Neural cell (in vitro differentiated cells): ENCODE measurements around the gene SYPL2. TPM values are rescaled to one million over a fixed set of nuclear protein-coding genes. Genes with fewer than 3 reads are reported as not detected.

Source experiments
- H2AFZ ChIP-seq: fragments of 200-600, 300-800 bp; sonication (generic), shearing (Covaris generic); 2 replicates; pipeline ENCODE4 v1.6.0; 2014; ENCODE audit warnings: low read depth, mild to moderate bottlenecking, antibody characterized with exemption, low read length, moderate library complexity
- H3F3A ChIP-seq: fragments of 200-600 bp; shearing (Covaris generic); 2 replicates; pipeline ENCODE4 v1.6.1; 2016; ENCODE audit warnings: mild to moderate bottlenecking, moderate library complexity, mixed read lengths, antibody characterized with exemption, low read length; ENCODE audit not compliant: insufficient read depth, poor library complexity, severe bottlenecking
- H3K27ac ChIP-seq: fragments of 200-600, 300-800 bp; sonication (generic), shearing (Covaris generic); 2 replicates; pipeline ENCODE4 v1.5.1; 2014; ENCODE audit warnings: mild to moderate bottlenecking, low read length, moderate library complexity
- H3K27me3 ChIP-seq: fragments of 300-800, 200-600 bp; sonication (generic), shearing (Covaris generic); 2 replicates; pipeline ENCODE4 v1.6.0; 2014; ENCODE audit warnings: mild to moderate bottlenecking, low read depth, low read length, moderate library complexity; ENCODE audit not compliant: insufficient read depth
- H3K36me3 ChIP-seq: fragments of 300-800, 200-600 bp; sonication (generic), shearing (Covaris generic); 2 replicates; pipeline ENCODE4 v1.5.1; 2014; ENCODE audit warnings: mild to moderate bottlenecking, antibody characterized with exemption, low read length, moderate library complexity; ENCODE audit not compliant: insufficient read depth
- H3K4me2 ChIP-seq: fragments of 300-800, 200-600 bp; sonication (generic), shearing (Covaris generic); 2 replicates; pipeline ENCODE4 v1.6.0; 2014; ENCODE audit warnings: mild to moderate bottlenecking, low read length
- H3K4me3 ChIP-seq: fragments of 300-800, 200-600 bp; sonication (generic), shearing (Covaris generic); 2 replicates; pipeline ENCODE4 v1.5.1; 2014; ENCODE audit warnings: mild to moderate bottlenecking, low read length, moderate library complexity
- H3K79me2 ChIP-seq: fragments of 200-600 bp; shearing (Covaris generic); replicated peaks from 2 replicates; pipeline ENCODE4 v1.6.0; 2014; ENCODE audit warnings: mild to moderate bottlenecking, low read length, moderate library complexity; ENCODE audit not compliant: insufficient read depth
- H3K9ac ChIP-seq: fragments of 300-800, 200-600 bp; sonication (generic), shearing (Covaris generic); 2 replicates; pipeline ENCODE4 v1.6.1; 2016; ENCODE audit warnings: mild to moderate bottlenecking, low read length, mixed read lengths
- H3K9me2 ChIP-seq: fragments of 200-600 bp; shearing (Covaris generic); 2 replicates; pipeline ENCODE4 v1.6.1; 2016; ENCODE audit warnings: mild to moderate bottlenecking, low read length, mixed read lengths; ENCODE audit not compliant: insufficient read depth
- H3K9me3 ChIP-seq: fragments of 200-600, 300-800 bp; sonication (generic), shearing (Covaris generic); 2 replicates; pipeline ENCODE4 v1.6.1; 2016; ENCODE audit warnings: mild to moderate bottlenecking, mixed run types, low read length, moderate library complexity, mixed read lengths
- H4K20me1 ChIP-seq: fragments of 200-600 bp; shearing (Covaris generic); 2 replicates; pipeline ENCODE4 v1.6.1; 2016; ENCODE audit warnings: mild to moderate bottlenecking, mixed run types; ENCODE audit not compliant: insufficient read depth
- CTCF ChIP-seq: fragments of 450-650 bp; IDR thresholded peaks from 2 replicates; pipeline ENCODE4 v1.5.1; 2014; ENCODE audit warnings: antibody characterized with exemption, mild to moderate bottlenecking, moderate library complexity; ENCODE audit not compliant: poor library complexity, severe bottlenecking
- EP300 ChIP-seq: fragments of 450-650 bp; conservative IDR thresholded peaks from 2 replicates; pipeline ENCODE4 v1.6.1; 2014; ENCODE audit warnings: antibody characterized with exemption, mild to moderate bottlenecking, moderate library complexity; ENCODE audit not compliant: poor library complexity, severe bottlenecking
- EZH2 ChIP-seq: fragments of 200-600, 300-800 bp; shearing (Covaris generic), sonication (generic); IDR thresholded peaks from 2 replicates; pipeline ENCODE4 v1.6.1; 2014; ENCODE audit warnings: antibody characterized with exemption, low read length, borderline replicate concordance, mild to moderate bottlenecking; ENCODE audit not compliant: insufficient read depth, poor library complexity, severe bottlenecking
- MXI1 ChIP-seq: fragments of 450-650 bp; conservative IDR thresholded peaks from 2 replicates; pipeline ENCODE4 v1.6.1; 2014; ENCODE audit warnings: antibody characterized with exemption, mild to moderate bottlenecking; ENCODE audit not compliant: poor library complexity, severe bottlenecking
- POLR2AphosphoS5 ChIP-seq: IDR thresholded peaks from 2 replicates; pipeline ENCODE4 v1.6.1; 2012
- RAD21 ChIP-seq: fragments of 450-650 bp; conservative IDR thresholded peaks from 2 replicates; pipeline ENCODE4 v1.6.1; 2014; ENCODE audit warnings: antibody characterized with exemption, mild to moderate bottlenecking, moderate library complexity
- REST ChIP-seq: IDR thresholded peaks from 2 replicates; pipeline ENCODE4 v1.6.1; 2012; ENCODE audit warnings: borderline replicate concordance
- SMC3 ChIP-seq: fragments of 450-650 bp; conservative IDR thresholded peaks from 2 replicates; pipeline ENCODE4 v1.6.1; 2014; ENCODE audit warnings: antibody characterized with exemption, mild to moderate bottlenecking, moderate library complexity; ENCODE audit not compliant: poor library complexity
- TAF1 ChIP-seq: IDR thresholded peaks from 2 replicates; pipeline ENCODE4 v1.6.1; 2012; ENCODE audit warnings: low read depth
- polyA plus RNA-seq: library from polyadenylated mRNA; depleted of rRNA; stranded (reverse); fragments of >200 nt; gene quantifications from 2 replicates; pipeline ENCODE4 v1.2.3, GENCODE V29; 2014

Gene SYPL2
- polyA plus RNA-seq, 1 donor from 2014 or later = not detected

DNA sequence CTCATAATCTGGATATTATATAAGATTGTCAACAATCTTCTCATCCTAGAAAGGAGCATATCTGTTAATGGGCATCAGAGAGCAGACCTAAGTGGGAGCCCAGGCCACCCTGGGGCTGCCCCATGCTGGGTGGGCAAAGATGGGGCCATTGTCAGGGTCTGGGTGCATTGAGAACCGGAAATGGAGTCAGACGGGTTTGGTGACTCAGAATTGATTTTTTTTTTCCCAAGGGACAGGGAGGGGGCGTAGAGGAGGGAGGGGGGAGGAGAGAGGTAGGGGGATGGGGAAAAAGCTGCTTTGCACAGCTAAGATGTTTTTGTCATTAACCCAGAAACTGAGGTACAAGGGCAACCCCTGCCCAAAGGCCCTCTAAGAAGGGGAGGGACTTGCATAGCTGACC, 18.7 kb downstream of the SYPL2 start:
- H3K27me3 ChIP-seq = no peaks in the 10 kb centered on the region
- peak overlapping the region; percentile 81 for H3K4me3 ChIP-seq
- no peak for TF ChIP-seq MXI1
- no peak for TF ChIP-seq CTCF
- no peak for TF ChIP-seq EP300
- TF ChIP-seq EZH2 = no peak
- TF ChIP-seq RAD21 = no peak
- TF ChIP-seq TAF1 = no peak
- peak overlapping the region; percentile 92 for H3K27ac ChIP-seq
- H3K36me3 ChIP-seq = no peaks in the 10 kb centered on the region
- H3K4me2 ChIP-seq = peak overlapping the region; percentile 70
- H2AFZ ChIP-seq = peak overlapping the region; percentile 78
- no peaks in the 10 kb centered on the region for H4K20me1 ChIP-seq
- H3F3A ChIP-seq = no peaks in the 10 kb centered on the region
- peaks cover 8% of the 10 kb centered on the region for H3K79me2 ChIP-seq
- H3K9me2 ChIP-seq = no peaks in the 10 kb centered on the region
- H3K9ac ChIP-seq = peak overlapping the region; percentile 91
- no peaks in the 10 kb centered on the region for H3K9me3 ChIP-seq

- H3K9ac ChIP-seq = no peak overlapping the region
- no peaks in the 10 kb centered on the region for H3K9me3 ChIP-seq
- no peaks in the 10 kb centered on the region for H3K27me3 ChIP-seq
- H3K36me3 ChIP-seq = no peaks in the 10 kb centered on the region
- no peak overlapping the region for H3K4me3 ChIP-seq
- H4K20me1 ChIP-seq = no peaks in the 10 kb centered on the region
- H3K27ac ChIP-seq = no peak overlapping the region
- no peak overlapping the region for H3K4me2 ChIP-seq
- H2AFZ ChIP-seq = no peak overlapping the region
- TF ChIP-seq EZH2 (no peak), MXI1 (no peak), RAD21 (no peak), CTCF (no peak), EP300 (no peak), POLR2AphosphoS5 (no peak), REST (no peak), SMC3 (no peak), TAF1 (no peak)
- peaks cover 8% of the 10 kb centered on the region for H3K79me2 ChIP-seq
- no peaks in the 10 kb centered on the region for H3K9me2 ChIP-seq
- H3F3A ChIP-seq = no peaks in the 10 kb centered on the region
Measured at GRCh38 chr1:109487261-109487660, 20.9 kb downstream of the SYPL2 start.
